WTC11 (cell line): ENCODE data around the gene NHLRC3. TPM values are rescaled to one million over a fixed set of nuclear protein-coding genes. Genes with fewer than 3 reads are reported as not detected.
A peak's percentile ranks its signal among the peaks of the same experiment; 100 is the strongest.

ENCODE experiments used
- ATAC-seq: fragments of 200-7000 bp; cut with Tn5 transposase; 2 replicates; pipeline ENCODE4 v1.10.0; 2021; ENCODE audit warnings: mild to moderate bottlenecking, moderate library complexity
- CTCF ChIA-PET: fragments of 300-600 bp; sonication (Branson Sonifier 250); formaldehyde crosslinking; loops from one replicate; lab custom pipeline; 2021; ENCODE audit warnings: antibody characterized with exemption; lab: Charles Lee
- POLR2A ChIA-PET: fragments of 350-600 bp; sonication (Branson Sonifier 250); formaldehyde crosslinking; loops from one replicate; lab custom pipeline; 2021; ENCODE audit warnings: antibody characterized with exemption; lab: Charles Lee
- DNase-seq: peaks from one replicate; pipeline ENCODE4 v3.0.0; 2021; ENCODE audit warnings: low spot score
- H3K27ac Mint-ChIP-seq: 2 replicates; pipeline ENCODE4 v1.8.0; 2021; ENCODE audit warnings: mixed read lengths
- H3K27me3 Mint-ChIP-seq: 2 replicates; pipeline ENCODE4 v1.8.0; 2021; ENCODE audit warnings: low read depth, mild to moderate bottlenecking, moderate library complexity, mixed read lengths
- H3K36me3 Mint-ChIP-seq: 2 replicates; pipeline ENCODE4 v1.8.0; 2021; ENCODE audit warnings: mixed read lengths
- H3K4me1 Mint-ChIP-seq: 2 replicates; pipeline ENCODE4 v1.8.0; 2022; ENCODE audit warnings: mixed read lengths
- H3K4me3 Mint-ChIP-seq: 2 replicates; pipeline ENCODE4 v1.8.0; 2021; ENCODE audit warnings: mild to moderate bottlenecking, moderate library complexity, mixed read lengths
- H3K9me3 Mint-ChIP-seq: 2 replicates; pipeline ENCODE4 v1.8.0; 2021; ENCODE audit warnings: mixed read lengths
- ETV6 ChIP-seq: sonication (generic); formaldehyde crosslinking; IDR thresholded peaks from 2 replicates; pipeline ENCODE4 v1.8.1; 2022; ENCODE audit warnings: mild to moderate bottlenecking, missing genetic modification reagents
- GTF2I ChIP-seq: fragments of 250-450 bp; sonication (Bioruptor Pico); conservative IDR thresholded peaks from 2 replicates; pipeline ENCODE4 v1.4.0; 2021; ENCODE audit warnings: mild to moderate bottlenecking
- JUN ChIP-seq: sonication (generic); formaldehyde crosslinking; IDR thresholded peaks from 2 replicates; pipeline ENCODE4 v1.8.0; 2023; ENCODE audit warnings: mild to moderate bottlenecking, missing genetic modification reagents
- NFYB ChIP-seq: sonication (generic); formaldehyde crosslinking; conservative IDR thresholded peaks from 2 replicates; pipeline ENCODE4 v1.8.0; 2022; ENCODE audit warnings: low read depth, missing genetic modification reagents
- NR2C2 ChIP-seq: sonication (generic); formaldehyde crosslinking; IDR thresholded peaks from 2 replicates; pipeline ENCODE4 v1.8.0; 2022; ENCODE audit warnings: mild to moderate bottlenecking, missing genetic modification reagents
- PREB ChIP-seq: sonication (generic); formaldehyde crosslinking; IDR thresholded peaks from 2 replicates; pipeline ENCODE4 v1.8.1; 2022; ENCODE audit warnings: mild to moderate bottlenecking, missing genetic modification reagents, moderate library complexity, borderline replicate concordance
- PRRX2 ChIP-seq: fragments of 250-450 bp; sonication (Bioruptor Pico); IDR thresholded peaks from 2 replicates; pipeline ENCODE4 v1.8.0; 2021; ENCODE audit warnings: mild to moderate bottlenecking
- RORB ChIP-seq: fragments of 250-450 bp; sonication (Bioruptor Pico); IDR thresholded peaks from 2 replicates; pipeline ENCODE4 v1.9.0; 2021; ENCODE audit warnings: mild to moderate bottlenecking
- TEAD1 ChIP-seq: sonication (generic); formaldehyde crosslinking; IDR thresholded peaks from 2 replicates; pipeline ENCODE4 v1.8.0; 2022; ENCODE audit warnings: mild to moderate bottlenecking, missing genetic modification reagents
- TEAD4 ChIP-seq: sonication (generic); formaldehyde crosslinking; IDR thresholded peaks from 2 replicates; pipeline ENCODE4 v1.8.0; 2022; ENCODE audit warnings: mild to moderate bottlenecking, missing genetic modification reagents
- TP53 ChIP-seq: sonication (generic); formaldehyde crosslinking; IDR thresholded peaks from 2 replicates; pipeline ENCODE4 v1.8.1; 2023; ENCODE audit warnings: mild to moderate bottlenecking, missing genetic modification reagents
- ZNF121 ChIP-seq: sonication (generic); formaldehyde crosslinking; IDR thresholded peaks from 2 replicates; pipeline ENCODE4 v1.8.0; 2023; ENCODE audit warnings: missing genetic modification reagents
- ZNF138 ChIP-seq: sonication (generic); formaldehyde crosslinking; conservative IDR thresholded peaks from 2 replicates; pipeline ENCODE4 v1.8.1; 2022; ENCODE audit warnings: mild to moderate bottlenecking, moderate library complexity, missing genetic modification reagents
- ZNF263 ChIP-seq: sonication (generic); formaldehyde crosslinking; IDR thresholded peaks from 2 replicates; pipeline ENCODE4 v1.8.1; 2022; ENCODE audit warnings: low read depth, mild to moderate bottlenecking, moderate library complexity, missing genetic modification reagents
- ZNF396 ChIP-seq: fragments of 250-450 bp; sonication (Bioruptor Pico); IDR thresholded peaks from 2 replicates; pipeline ENCODE4 v1.8.0; 2021; ENCODE audit warnings: mild to moderate bottlenecking, moderate library complexity, borderline replicate concordance
- ZNF423 ChIP-seq: fragments of 250-450 bp; sonication (Bioruptor Pico); IDR thresholded peaks from 2 replicates; pipeline ENCODE4 v2.1.2; 2022; ENCODE audit warnings: mild to moderate bottlenecking, moderate library complexity
- ZNF425 ChIP-seq: fragments of 250-450 bp; sonication (Bioruptor Pico); conservative IDR thresholded peaks from 2 replicates; pipeline ENCODE4 v1.9.0; 2021; ENCODE audit warnings: mild to moderate bottlenecking
- ZNF671 ChIP-seq: fragments of 250-450 bp; sonication (Bioruptor Pico); IDR thresholded peaks from 2 replicates; pipeline ENCODE4 v1.8.0; 2021; ENCODE audit warnings: mild to moderate bottlenecking
- total RNA-seq: library from RNA; stranded (reverse); gene quantifications from 3 replicates; pipeline ENCODE4 v1.2.3, GENCODE V29; 2021
- TF ChIP-seq, protein P1 (sequence below): fragments of 250-450 bp; sonication (Bioruptor Pico); IDR thresholded peaks from 2 replicates; pipeline ENCODE4 v1.9.0; 2021; ENCODE audit warnings: mild to moderate bottlenecking
- TF ChIP-seq, protein P2 (sequence below): sonication (generic); formaldehyde crosslinking; IDR thresholded peaks from 2 replicates; pipeline ENCODE4 v1.8.1; 2022; ENCODE audit warnings: mild to moderate bottlenecking, moderate library complexity, missing genetic modification reagents
- TF ChIP-seq, protein P3 (sequence below): fragments of 250-450 bp; sonication (Bioruptor Pico); IDR thresholded peaks from 2 replicates; pipeline ENCODE4 v1.9.0; 2021; ENCODE audit warnings: mild to moderate bottlenecking, borderline replicate concordance

NHLRC3 gene
- total RNA-seq, 1 experiment from 2014 or later = 18.8 TPM

GRCh38 chr13:39032150-39032549 is 6.1 kb upstream of the NHLRC3 start (continued):
- TF ChIP-seq ZNF425 (CRISPR knock-in tag) (no peak), TEAD4 (CRISPR knock-in tag) (no peak), NR2C2 (no peak), ZNF396 (no peak)

DNA sequence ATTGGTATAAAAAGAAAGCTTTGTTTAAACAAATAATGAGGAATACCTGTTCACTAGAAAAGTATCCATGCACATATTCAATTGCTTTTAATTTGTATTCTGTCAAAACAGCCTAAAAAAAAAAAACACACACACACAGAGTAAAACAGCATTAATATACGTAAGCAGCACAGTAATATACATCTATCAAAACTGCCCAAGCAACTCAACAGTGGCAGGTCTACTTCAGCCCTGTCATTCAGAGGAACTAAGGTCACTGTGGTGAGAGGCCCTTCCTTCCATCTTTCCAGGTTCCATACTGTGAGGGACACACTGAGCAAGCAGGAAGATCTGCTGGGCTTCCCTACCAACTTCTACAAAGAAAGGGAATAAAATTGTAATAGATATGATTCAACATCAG is 4.2 kb upstream of the NHLRC3 start:
- Mint-ChIP-seq H3K27me3 (no peaks in the 10 kb centered on the region), H3K27ac (0 out of 2 replicates have a peak overlapping the region, but pooled peaks have one; percentile 32), H3K4me1 (peaks cover 39% of the 10 kb centered on the region), H3K36me3 (peaks cover 8% of the 10 kb centered on the region), H3K9me3 (no peaks in the 10 kb centered on the region), H3K4me3 (peak overlapping the region; percentile 42)
- no peak for DNase-seq
- ATAC-seq = no peak
- TF ChIP-seq JUN (CRISPR knock-in tag) (no peak), ZNF138 (CRISPR knock-in tag) (no peak), NFYB (CRISPR knock-in tag) (no peak), TEAD1 (no peak)
- ChIA-PET CTCF (interaction anchor here (2.9 kb wide), 1 partner anchor 22 kb away, joined by 10 read pairs; no protein-coding TSS in a partner anchor), POLR2A (no interaction called here)

- POLR2A ChIA-PET = interaction anchor here (1.4 kb wide), 1 partner anchor 9 kb away, joined by 3 read pairs; no protein-coding TSS in a partner anchor
- CTCF ChIA-PET = interaction anchor here (1.1 to 2.9 kb wide), 2 partner anchors 12 to 23 kb away, joined by 3 to 10 read pairs; no protein-coding TSS in a partner anchor
Measured at GRCh38 chr13:39035204-39035603, 3.1 kb upstream of the NHLRC3 start.

GRCh38 chr13:39035799-39036198 is 2.5 kb upstream of the NHLRC3 start:
- Mint-ChIP-seq H3K4me1 (peaks cover 37% of the 10 kb centered on the region), H3K27me3 (no peaks in the 10 kb centered on the region), H3K4me3 (peak overlapping the region; percentile 92), H3K9me3 (no peaks in the 10 kb centered on the region), H3K36me3 (peaks cover 5% of the 10 kb centered on the region), H3K27ac (no peak overlapping the region)
- ChIA-PET POLR2A (interaction anchor here (1.4 kb wide), 1 partner anchor 9 kb away, joined by 3 read pairs; no protein-coding TSS in a partner anchor), CTCF (interaction anchor here (1.0 to 1.1 kb wide), 2 partner anchors 10 to 11 kb away, joined by 3 read pairs; no protein-coding TSS in a partner anchor)
- DNase-seq (no peak), ATAC-seq (no peak)
- TF ChIP-seq ZNF671 (no peak), TP53 (no peak), ZNF263 (CRISPR knock-in tag) (no peak), ZNF121 (no peak), ETV6 (CRISPR knock-in tag) (no peak), RORB (CRISPR knock-in tag) (no peak), PREB (CRISPR knock-in tag) (no peak), NFYB (CRISPR knock-in tag) (no peak), PRRX2 (CRISPR knock-in tag) (no peak)
- TF ChIP-seq, protein P1, sequence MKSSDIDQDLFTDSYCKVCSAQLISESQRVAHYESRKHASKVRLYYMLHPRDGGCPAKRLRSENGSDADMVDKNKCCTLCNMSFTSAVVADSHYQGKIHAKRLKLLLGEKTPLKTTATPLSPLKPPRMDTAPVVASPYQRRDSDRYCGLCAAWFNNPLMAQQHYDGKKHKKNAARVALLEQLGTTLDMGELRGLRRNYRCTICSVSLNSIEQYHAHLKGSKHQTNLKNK = no peak
- TF ChIP-seq, protein P2, sequence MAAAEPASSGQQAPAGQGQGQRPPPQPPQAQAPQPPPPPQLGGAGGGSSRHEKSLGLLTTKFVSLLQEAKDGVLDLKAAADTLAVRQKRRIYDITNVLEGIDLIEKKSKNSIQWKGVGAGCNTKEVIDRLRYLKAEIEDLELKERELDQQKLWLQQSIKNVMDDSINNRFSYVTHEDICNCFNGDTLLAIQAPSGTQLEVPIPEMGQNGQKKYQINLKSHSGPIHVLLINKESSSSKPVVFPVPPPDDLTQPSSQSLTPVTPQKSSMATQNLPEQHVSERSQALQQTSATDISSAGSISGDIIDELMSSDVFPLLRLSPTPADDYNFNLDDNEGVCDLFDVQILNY (CRISPR knock-in tag) = no peak
- TF ChIP-seq, protein P3, sequence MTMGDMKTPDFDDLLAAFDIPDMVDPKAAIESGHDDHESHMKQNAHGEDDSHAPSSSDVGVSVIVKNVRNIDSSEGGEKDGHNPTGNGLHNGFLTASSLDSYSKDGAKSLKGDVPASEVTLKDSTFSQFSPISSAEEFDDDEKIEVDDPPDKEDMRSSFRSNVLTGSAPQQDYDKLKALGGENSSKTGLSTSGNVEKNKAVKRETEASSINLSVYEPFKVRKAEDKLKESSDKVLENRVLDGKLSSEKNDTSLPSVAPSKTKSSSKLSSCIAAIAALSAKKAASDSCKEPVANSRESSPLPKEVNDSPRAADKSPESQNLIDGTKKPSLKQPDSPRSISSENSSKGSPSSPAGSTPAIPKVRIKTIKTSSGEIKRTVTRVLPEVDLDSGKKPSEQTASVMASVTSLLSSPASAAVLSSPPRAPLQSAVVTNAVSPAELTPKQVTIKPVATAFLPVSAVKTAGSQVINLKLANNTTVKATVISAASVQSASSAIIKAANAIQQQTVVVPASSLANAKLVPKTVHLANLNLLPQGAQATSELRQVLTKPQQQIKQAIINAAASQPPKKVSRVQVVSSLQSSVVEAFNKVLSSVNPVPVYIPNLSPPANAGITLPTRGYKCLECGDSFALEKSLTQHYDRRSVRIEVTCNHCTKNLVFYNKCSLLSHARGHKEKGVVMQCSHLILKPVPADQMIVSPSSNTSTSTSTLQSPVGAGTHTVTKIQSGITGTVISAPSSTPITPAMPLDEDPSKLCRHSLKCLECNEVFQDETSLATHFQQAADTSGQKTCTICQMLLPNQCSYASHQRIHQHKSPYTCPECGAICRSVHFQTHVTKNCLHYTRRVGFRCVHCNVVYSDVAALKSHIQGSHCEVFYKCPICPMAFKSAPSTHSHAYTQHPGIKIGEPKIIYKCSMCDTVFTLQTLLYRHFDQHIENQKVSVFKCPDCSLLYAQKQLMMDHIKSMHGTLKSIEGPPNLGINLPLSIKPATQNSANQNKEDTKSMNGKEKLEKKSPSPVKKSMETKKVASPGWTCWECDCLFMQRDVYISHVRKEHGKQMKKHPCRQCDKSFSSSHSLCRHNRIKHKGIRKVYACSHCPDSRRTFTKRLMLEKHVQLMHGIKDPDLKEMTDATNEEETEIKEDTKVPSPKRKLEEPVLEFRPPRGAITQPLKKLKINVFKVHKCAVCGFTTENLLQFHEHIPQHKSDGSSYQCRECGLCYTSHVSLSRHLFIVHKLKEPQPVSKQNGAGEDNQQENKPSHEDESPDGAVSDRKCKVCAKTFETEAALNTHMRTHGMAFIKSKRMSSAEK (CRISPR knock-in tag) = no peak

More at GRCh38 chr13:39035204-39035603, 3.1 kb upstream of the NHLRC3 start:
- no peak for DNase-seq
- H3K27ac Mint-ChIP-seq = no peak overlapping the region
- no peaks in the 10 kb centered on the region for H3K9me3 Mint-ChIP-seq
- no peaks in the 10 kb centered on the region for H3K27me3 Mint-ChIP-seq
- TF ChIP-seq GTF2I (CRISPR knock-in tag) = no peak
- TF ChIP-seq ZNF423 (CRISPR knock-in tag) = 0 out of 2 replicates have a peak, but pooled peaks have one; percentile 23
- TF ChIP-seq, protein P2 (CRISPR knock-in tag) = no peak
- H3K4me3 Mint-ChIP-seq = peak overlapping the region; percentile 92
- peaks cover 5% of the 10 kb centered on the region for H3K36me3 Mint-ChIP-seq
- ATAC-seq = no peak
- H3K4me1 Mint-ChIP-seq = peaks cover 37% of the 10 kb centered on the region
